ENCODE results near the gene CTAG1B.
"Not testable (repeated sequence)": the region's sequence is repeated elsewhere in the genome, so short reads cannot be mapped to it uniquely, and the experiment has no call there.

Gene CTAG1B

DNA sequence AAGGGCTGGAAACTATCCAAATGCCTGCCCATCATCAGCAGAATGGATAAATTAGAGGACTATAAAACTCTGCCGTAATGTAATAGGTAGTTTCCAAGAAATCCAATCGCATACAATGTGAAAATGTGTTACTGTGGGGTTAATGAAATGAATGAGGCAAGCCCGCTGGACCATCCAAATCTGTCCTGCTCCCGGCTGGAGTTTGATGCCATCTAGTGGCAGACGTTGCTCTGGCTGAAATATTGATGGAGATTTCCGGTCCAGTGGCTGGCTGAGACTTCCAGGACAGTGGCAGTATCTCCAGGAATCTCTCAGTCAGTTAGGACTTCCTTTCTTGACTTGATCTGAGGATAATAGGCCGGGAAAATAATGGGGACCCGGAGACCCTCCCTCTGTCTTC is 36.1 kb downstream of the CTAG1B start:
- not testable (repeated sequence) for DNase-seq

DNA sequence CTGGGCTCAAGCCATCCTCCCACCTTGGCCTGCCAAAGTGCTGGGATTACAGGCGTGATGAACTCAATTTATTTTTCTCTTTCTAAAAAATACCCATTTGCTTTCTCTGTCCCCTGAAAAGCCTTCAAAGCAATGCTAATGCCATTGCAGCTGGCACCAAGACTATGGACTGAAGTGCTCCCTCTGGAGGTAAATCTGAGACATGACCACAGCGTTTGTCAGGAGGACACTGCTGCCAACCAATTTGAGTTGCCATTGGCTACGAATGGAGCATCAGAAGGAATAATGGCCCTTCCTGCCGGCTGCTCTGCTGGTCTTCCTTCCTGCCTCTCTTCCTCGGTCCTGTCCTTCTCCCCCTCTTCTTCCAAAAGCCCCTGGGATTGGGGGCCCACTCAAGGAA is 44.0 kb downstream of the CTAG1B start:
- not testable (repeated sequence) for DNase-seq

DNA sequence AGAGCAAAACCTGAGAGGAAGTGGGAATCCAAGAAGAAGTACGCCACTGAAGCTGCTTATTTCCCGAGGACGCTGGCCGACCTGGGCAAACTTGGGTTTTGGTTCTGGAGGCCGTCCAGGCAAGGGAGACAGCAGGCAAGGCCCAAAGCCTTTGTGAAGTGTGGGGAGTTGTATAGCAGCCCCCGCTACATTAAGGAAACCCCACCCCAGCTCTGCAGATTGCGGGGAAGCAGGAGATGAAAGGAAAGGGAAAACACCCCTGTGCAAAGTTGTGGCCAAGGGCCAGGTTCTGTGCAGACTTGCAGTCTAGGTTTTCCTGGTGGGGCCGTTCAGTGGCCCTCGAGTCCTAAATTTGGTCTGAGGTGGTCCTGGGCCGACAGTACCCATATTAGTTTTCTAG is 46.0 kb downstream of the CTAG1B start:
- not testable (repeated sequence) for DNase-seq

DNA sequence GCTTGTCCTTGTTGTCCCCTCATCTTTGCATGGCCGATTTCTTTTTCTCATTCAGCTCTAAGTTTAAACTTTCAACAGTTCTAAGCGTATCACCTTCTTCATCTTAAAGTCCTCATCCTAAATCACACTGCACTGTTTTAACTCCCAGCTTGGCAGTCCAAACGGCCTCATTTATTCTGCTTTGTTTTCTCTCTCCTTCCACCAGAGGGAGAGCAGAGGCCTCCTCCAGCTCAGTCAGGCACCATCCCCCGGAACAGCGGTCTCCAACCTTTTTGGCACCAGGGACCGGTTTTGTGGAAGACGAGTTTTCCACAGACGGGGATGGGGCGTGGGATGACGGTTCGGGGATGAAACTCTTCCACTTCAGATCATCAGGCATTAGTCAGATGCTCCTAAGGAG is 48.7 kb downstream of the CTAG1B start:
- DNase-seq, result not testable (repeated sequence)

Measured in islet precursor cell (in vitro differentiated cells).